HepG2 (cell line): ENCODE measurements around the gene MAN2B2.

Source experiments
- POLR2A ChIP-seq, 2 experiments: IDR thresholded peaks; 2 replicates each; pipeline ENCODE4 v1.6.1; 2011; ENCODE audit warnings: low read depth in 2 of 2, low read length in 2 of 2, mild to moderate bottlenecking in 1 of 2, moderate library complexity in 1 of 2; ENCODE audit not compliant: insufficient read depth in 1 of 2
- TCF7L2 ChIP-seq: IDR thresholded peaks from 2 replicates; pipeline ENCODE4 v1.6.1; 2011; ENCODE audit warnings: mild to moderate bottlenecking, low read depth, low read length, moderate library complexity
- ZNF264 ChIP-seq: sonication (generic); formaldehyde crosslinking; IDR thresholded peaks from 2 replicates; pipeline ENCODE4 v1.4.0; 2020; ENCODE audit warnings: missing genetic modification reagents
- TF ChIP-seq, protein P1 (sequence below): sonication (generic); formaldehyde crosslinking; IDR thresholded peaks from 2 replicates; pipeline ENCODE4 v1.5.0; 2020; ENCODE audit warnings: mild to moderate bottlenecking, missing genetic modification reagents, moderate library complexity
- TF ChIP-seq, protein P2 (sequence below): sonication (generic); formaldehyde crosslinking; IDR thresholded peaks from 2 replicates; pipeline ENCODE4 v1.5.1; 2020; ENCODE audit warnings: mild to moderate bottlenecking, missing genetic modification reagents

DNA sequence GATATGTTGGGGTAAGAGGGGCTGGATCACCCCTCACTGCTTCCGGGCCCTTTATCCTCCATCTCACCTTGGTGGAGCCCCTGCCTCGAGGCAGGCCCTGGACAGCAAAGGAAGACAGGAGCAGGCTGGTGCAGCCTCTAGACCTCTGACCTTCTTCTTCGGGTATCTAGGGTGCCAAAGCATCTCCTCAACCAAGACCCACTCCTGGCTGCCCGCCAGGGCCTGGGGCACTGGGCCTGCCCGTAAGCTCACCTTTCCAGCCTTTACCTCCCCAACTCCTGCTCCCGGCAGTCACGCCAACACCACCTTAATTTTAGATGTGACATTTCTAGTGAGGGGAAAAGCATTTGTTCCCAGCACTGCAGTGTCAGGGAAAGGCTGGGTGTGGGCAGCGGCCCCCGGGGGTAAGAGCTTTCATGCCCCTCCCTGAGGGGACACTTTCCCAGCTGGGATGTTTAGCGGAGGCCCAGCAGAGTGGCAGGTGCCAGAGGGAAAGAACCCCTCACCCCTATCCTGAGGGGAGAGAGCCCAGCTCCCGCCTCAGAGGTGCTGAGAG is 6.7 kb downstream of the MAN2B2 start:
- TF ChIP-seq TCF7L2: no peak
- TF ChIP-seq, protein P1, sequence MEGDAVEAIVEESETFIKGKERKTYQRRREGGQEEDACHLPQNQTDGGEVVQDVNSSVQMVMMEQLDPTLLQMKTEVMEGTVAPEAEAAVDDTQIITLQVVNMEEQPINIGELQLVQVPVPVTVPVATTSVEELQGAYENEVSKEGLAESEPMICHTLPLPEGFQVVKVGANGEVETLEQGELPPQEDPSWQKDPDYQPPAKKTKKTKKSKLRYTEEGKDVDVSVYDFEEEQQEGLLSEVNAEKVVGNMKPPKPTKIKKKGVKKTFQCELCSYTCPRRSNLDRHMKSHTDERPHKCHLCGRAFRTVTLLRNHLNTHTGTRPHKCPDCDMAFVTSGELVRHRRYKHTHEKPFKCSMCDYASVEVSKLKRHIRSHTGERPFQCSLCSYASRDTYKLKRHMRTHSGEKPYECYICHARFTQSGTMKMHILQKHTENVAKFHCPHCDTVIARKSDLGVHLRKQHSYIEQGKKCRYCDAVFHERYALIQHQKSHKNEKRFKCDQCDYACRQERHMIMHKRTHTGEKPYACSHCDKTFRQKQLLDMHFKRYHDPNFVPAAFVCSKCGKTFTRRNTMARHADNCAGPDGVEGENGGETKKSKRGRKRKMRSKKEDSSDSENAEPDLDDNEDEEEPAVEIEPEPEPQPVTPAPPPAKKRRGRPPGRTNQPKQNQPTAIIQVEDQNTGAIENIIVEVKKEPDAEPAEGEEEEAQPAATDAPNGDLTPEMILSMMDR (CRISPR knock-in tag): no peak
- no peak for TF ChIP-seq POLR2A (IDR thresholded peaks at IDR 0.05; ENCODE audit: insufficient read depth in 1 of 2, low read depth in 2 of 2, low read length in 2 of 2)
- no peak for TF ChIP-seq ZNF264 (CRISPR knock-in tag)
- TF ChIP-seq, protein P2, sequence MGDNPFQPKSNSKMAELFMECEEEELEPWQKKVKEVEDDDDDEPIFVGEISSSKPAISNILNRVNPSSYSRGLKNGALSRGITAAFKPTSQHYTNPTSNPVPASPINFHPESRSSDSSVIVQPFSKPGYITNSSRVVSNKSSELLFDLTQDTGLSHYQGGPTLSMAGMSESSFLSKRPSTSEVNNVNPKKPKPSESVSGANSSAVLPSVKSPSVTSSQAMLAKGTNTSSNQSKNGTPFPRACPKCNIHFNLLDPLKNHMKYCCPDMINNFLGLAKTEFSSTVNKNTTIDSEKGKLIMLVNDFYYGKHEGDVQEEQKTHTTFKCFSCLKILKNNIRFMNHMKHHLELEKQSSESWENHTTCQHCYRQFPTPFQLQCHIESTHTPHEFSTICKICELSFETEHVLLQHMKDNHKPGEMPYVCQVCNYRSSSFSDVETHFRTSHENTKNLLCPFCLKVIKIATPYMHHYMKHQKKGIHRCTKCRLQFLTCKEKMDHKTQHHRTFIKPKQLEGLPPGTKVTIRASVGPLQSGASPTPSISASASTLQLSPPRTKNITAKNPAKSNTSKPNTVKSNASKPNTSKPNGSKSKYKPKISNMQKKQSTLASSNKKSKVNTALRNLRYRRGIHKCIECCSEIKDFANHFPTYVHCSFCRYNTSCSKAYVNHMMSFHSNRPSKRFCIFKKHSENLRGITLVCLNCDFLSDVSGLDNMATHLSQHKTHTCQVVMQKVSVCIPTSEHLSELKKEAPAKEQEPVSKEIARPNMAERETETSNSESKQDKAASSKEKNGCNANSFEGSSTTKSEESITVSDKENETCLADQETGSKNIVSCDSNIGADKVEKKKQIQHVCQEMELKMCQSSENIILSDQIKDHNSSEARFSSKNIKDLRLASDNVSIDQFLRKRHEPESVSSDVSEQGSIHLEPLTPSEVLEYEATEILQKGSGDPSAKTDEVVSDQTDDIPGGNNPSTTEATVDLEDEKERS (CRISPR knock-in tag): no peak
